Measurements from ENCODE around the gene KRT222. TPM values are rescaled to one million over a fixed set of nuclear protein-coding genes. Genes with fewer than 3 reads are reported as not detected.

KRT222 gene
- total and polyA plus RNA-seq, 2 of the 13 experiments (the other 11 are each of a cell fraction or from before 2014, with no cell fraction given), result not detected

GRCh38 chr17:40614431-40615067 lies 50.4 kb downstream of the KRT222 start:
- ATAC-seq, result no peak
- no TSS peak for BruUV-seq (replicated peaks)
- Histone ChIP-seq H3K4me1 (ENCODE audit: insufficient read depth, low read length) (peaks cover 47% of the 10 kb centered on the region), H3K4me3 (replicated peaks in 1 of 3; ENCODE audit: insufficient read depth in 1 of 3, low read depth in 2 of 3, low read length in 3 of 3) (no peak overlapping the region), H3K9me3 (ENCODE audit: low read length) (no peaks in the 10 kb centered on the region), H3K27ac (ENCODE audit: extremely low read length, insufficient read depth, low read length) (no peak overlapping the region), H3K4me2 (ENCODE audit: low read depth, low read length) (no peak overlapping the region), H3K79me2 (ENCODE audit: insufficient read depth, low read length) (no peaks in the 10 kb centered on the region), H3K9ac (ENCODE audit: insufficient read depth, low read depth, low read length) (no peak overlapping the region), H3K36me3 (replicated peaks in 1 of 2; ENCODE audit: control insufficient read depth in 1 of 2, insufficient read depth in 2 of 2, low read length in 2 of 2) (no peaks in the 10 kb centered on the region), H3K27me3 (ENCODE audit: control insufficient read depth in 1 of 2, insufficient read depth in 2 of 2, low read length in 2 of 2) (peaks cover 1 to 20% of the 10 kb centered on the region in 2 experiments; a peak in 3 of 5 replicates), H2AFZ (ENCODE audit: low read length) (no peak overlapping the region), H4K20me1 (ENCODE audit: insufficient read depth, low read length) (no peaks in the 10 kb centered on the region)
- ChIA-PET CTCF (ENCODE audit: low intra/inter-chr PET ratio, low total read pairs) (interaction anchor here (1.1 to 3.0 kb wide), 3 partner anchors 174 to 1048 kb away, joined by 3 to 44 read pairs (median 8); no protein-coding TSS in a partner anchor), POLR2A (interaction anchor here (2.9 kb wide), 1 partner anchor 32 kb away, joined by 10 read pairs; the partner anchor contains the start of gene SMARCE1)
- no peak for DNase-seq (ENCODE audit: low spot score)
- TF ChIP-seq ZNF274 (CRISPR knock-in tag; IDR thresholded peaks at IDR 0.05) (no peak), REPIN1 (CRISPR knock-in tag; IDR thresholded peaks at IDR 0.05; ENCODE audit: borderline replicate concordance, low read depth) (0 out of 2 replicates have a peak, but pooled peaks have one; percentile 6), KAT7 (CRISPR knock-in tag; IDR thresholded peaks at IDR 0.05; ENCODE audit: borderline replicate concordance) (no peak), ZFP1 (CRISPR knock-in tag; IDR thresholded peaks at IDR 0.05) (no peak)
- WGBS (ENCODE audit: low lambda C conversion rate), result 61% methylated on average over 13 of the region's 13 CpGs
- intact Hi-C loops (cut with micrococcal nuclease; ENCODE audit: unreplicated experiment) (loop anchor here (1.0 to 10.0 kb wide), 4 partner anchors 112 to 1050 kb away; no protein-coding TSS in a partner anchor), in situ Hi-C loops (cut with HindIII; ENCODE audit: extremely low pct_ligation_motif_present, low pct_unique_long_range_greater_than_20kb) (loop anchor here (5.0 kb wide), 2 partner anchors 178 to 1048 kb away; no protein-coding TSS in a partner anchor)
- no peak for FAIRE-seq

- no TSS peak for BruUV-seq (replicated peaks)
Observed at GRCh38 chr17:40613467-40614154, 51.4 kb downstream of the KRT222 start.

More at GRCh38 chr17:40613467-40614154, 51.4 kb downstream of the KRT222 start:
- no peak for ATAC-seq
- WGBS (ENCODE audit: low lambda C conversion rate), result 57% methylated on average over 5 of the region's 5 CpGs
- DNase-seq (ENCODE audit: low spot score), result no peak
- Histone ChIP-seq H3K4me3 (replicated peaks in 1 of 3; ENCODE audit: insufficient read depth in 1 of 3, low read depth in 2 of 3, low read length in 3 of 3) (no peak overlapping the region), H3K9me3 (ENCODE audit: low read length) (no peaks in the 10 kb centered on the region), H2AFZ (ENCODE audit: low read length) (no peak overlapping the region), H3K4me1 (ENCODE audit: insufficient read depth, low read length) (peaks cover 38% of the 10 kb centered on the region), H3K27ac (ENCODE audit: extremely low read length, insufficient read depth, low read length) (no peak overlapping the region), H3K9ac (ENCODE audit: insufficient read depth, low read depth, low read length) (no peak overlapping the region), H3K27me3 (ENCODE audit: control insufficient read depth in 1 of 2, insufficient read depth in 2 of 2, low read length in 2 of 2) (peaks cover 1 to 20% of the 10 kb centered on the region in 2 experiments; a peak in 3 of 5 replicates), H3K79me2 (ENCODE audit: insufficient read depth, low read length) (no peaks in the 10 kb centered on the region), H3K4me2 (ENCODE audit: low read depth, low read length) (no peak overlapping the region), H4K20me1 (ENCODE audit: insufficient read depth, low read length) (no peaks in the 10 kb centered on the region), H3K36me3 (replicated peaks in 1 of 2; ENCODE audit: control insufficient read depth in 1 of 2, insufficient read depth in 2 of 2, low read length in 2 of 2) (no peaks in the 10 kb centered on the region)
- intact Hi-C loops (cut with micrococcal nuclease; ENCODE audit: unreplicated experiment) (loop anchor here (2.0 to 10.0 kb wide), 2 partner anchors 113 to 1051 kb away; no protein-coding TSS in a partner anchor), in situ Hi-C loops (cut with HindIII; ENCODE audit: extremely low pct_ligation_motif_present, low pct_unique_long_range_greater_than_20kb) (no loop called here)
- FAIRE-seq, result no peak
- CTCF ChIA-PET (ENCODE audit: low intra/inter-chr PET ratio, low total read pairs), result no interaction called here
- TF ChIP-seq ZNF24 (IDR thresholded peaks at IDR 0.05) (peak; percentile 31; the same call in 1 of the 2 replicates), ZBTB33 (CRISPR knock-in tag; IDR thresholded peaks at IDR 0.05) (no peak)
- POLR2A ChIA-PET, result no interaction called here

All from HepG2 (cell line).